Panc1 (cell line): ENCODE results near the gene ALOX5. TPM values are rescaled to one million over a fixed set of nuclear protein-coding genes. Genes with fewer than 3 reads are reported as not detected.
"Not testable (repeated sequence)": the region's sequence is repeated elsewhere in the genome, so short reads cannot be mapped to it uniquely, and the experiment has no call there.

Experiments
- ATAC-seq: fragments of 200-7000 bp; cut with Tn5 transposase; 2 replicates; pipeline ENCODE4 v1.9.1; 2020; ENCODE audit warnings: mild to moderate bottlenecking, moderate library complexity
- BruUV-seq: library from RNA; stranded (reverse); fragments of 400-500 nt; replicated peaks from 2 replicates; lab custom pipeline; 2021; lab: Mats Ljungman, UMichigan
- CTCF ChIA-PET: fragments of 300-600 bp; sonication (Branson Sonifier 250); formaldehyde crosslinking; loops from one replicate; lab custom pipeline; 2022; ENCODE audit warnings: antibody characterized with exemption; lab: Charles Lee
- POLR2A ChIA-PET: fragments of 300-600 bp; sonication (Branson Sonifier 250); formaldehyde crosslinking; loops from one replicate; lab custom pipeline; 2022; ENCODE audit warnings: antibody characterized with exemption; lab: Charles Lee
- DNase-seq: peaks from one replicate; pipeline ENCODE4 v3.0.0-alpha.2; 2010; ENCODE audit warnings: low read depth, low spot score
- H3K27ac ChIP-seq: 2 replicates; pipeline ENCODE4 v1.5.1; 2011; ENCODE audit warnings: mild to moderate bottlenecking, low read length, inconsistent platforms
- H3K27me3 ChIP-seq: fragments of 200-500 bp; sonication (Bioruptor generic); 2 replicates; pipeline ENCODE4 v1.6.0; 2014; ENCODE audit warnings: low read length, inconsistent platforms; ENCODE audit not compliant: control insufficient read depth, insufficient read depth
- H3K36me3 ChIP-seq: fragments of 200-500 bp; sonication (Bioruptor generic); 2 replicates; pipeline ENCODE4 v1.5.1; 2014; ENCODE audit warnings: inconsistent platforms, mild to moderate bottlenecking, low read length, moderate library complexity; ENCODE audit not compliant: control insufficient read depth, insufficient read depth
- H3K4me1 ChIP-seq: 2 replicates; pipeline ENCODE4 v1.5.1; 2011; ENCODE audit warnings: inconsistent platforms, mild to moderate bottlenecking, low read length, moderate library complexity; ENCODE audit not compliant: control insufficient read depth, insufficient read depth
- H3K4me3 ChIP-seq, 2 experiments: 2 replicates each; pipeline ENCODE4 v1.5.1; 2011 to 2012; ENCODE audit warnings: low read depth in 2 of 2, low read length in 2 of 2, mild to moderate bottlenecking in 2 of 2, inconsistent platforms in 1 of 2, moderate library complexity in 1 of 2
- H3K9me3 ChIP-seq: fragments of 200-500 bp; sonication (Bioruptor generic); 2 replicates; pipeline ENCODE4 v1.5.1; 2014; ENCODE audit warnings: low read depth, mild to moderate bottlenecking, inconsistent platforms, low read length, moderate library complexity; ENCODE audit not compliant: control insufficient read depth, insufficient read depth
- POLR2AphosphoS5 ChIP-seq: IDR thresholded peaks from 2 replicates; pipeline ENCODE4 v1.6.1; 2012; ENCODE audit warnings: mild to moderate bottlenecking, low read depth, low read length, moderate library complexity
- SIN3A ChIP-seq: IDR thresholded peaks from 2 replicates; pipeline ENCODE4 v1.6.1; 2012; ENCODE audit warnings: low read depth, mild to moderate bottlenecking, low read length, moderate library complexity, borderline replicate concordance; ENCODE audit not compliant: insufficient read depth
- TCF7L2 ChIP-seq: IDR thresholded peaks from 2 replicates; pipeline ENCODE4 v1.6.1; 2011; ENCODE audit warnings: mild to moderate bottlenecking, low read depth, low read length, inconsistent platforms
- in situ Hi-C: cut with HindIII; loops from 2 replicates; pipeline ENCODE4 v1.10.0; 2016; ENCODE audit warnings: low sequenced_read_pairs, low pct_unique_long_range_greater_than_20kb
- intact Hi-C: fragments of 100-400 bp; cut with micrococcal nuclease; formaldehyde crosslinking; loops from one replicate; pipeline ENCODE4 v1.10.0; 2022; ENCODE audit not compliant: unreplicated experiment
- total RNA-seq: library from RNA; stranded (reverse); gene quantifications from one replicate; pipeline ENCODE4 v1.2.1, GENCODE V29; 2021; ENCODE audit not compliant: unreplicated experiment
- TF ChIP-seq, protein P1 (sequence below), 2 experiments: IDR thresholded peaks; 2 replicates each; pipeline ENCODE4 v1.6.1; 2011 to 2012; ENCODE audit warnings: low read depth in 2 of 2, control low read depth in 1 of 2, low read length in 1 of 2, mild to moderate bottlenecking in 1 of 2, moderate library complexity in 1 of 2; ENCODE audit not compliant: insufficient read depth in 1 of 2
- TF ChIP-seq, protein P2 (sequence below): fragments of 450-650 bp; IDR thresholded peaks from 2 replicates; pipeline ENCODE4 v1.5.1; 2017; ENCODE audit warnings: mild to moderate bottlenecking

Gene ALOX5
- total RNA-seq, 1 experiment from 2014 or later = 0.82 TPM

DNA sequence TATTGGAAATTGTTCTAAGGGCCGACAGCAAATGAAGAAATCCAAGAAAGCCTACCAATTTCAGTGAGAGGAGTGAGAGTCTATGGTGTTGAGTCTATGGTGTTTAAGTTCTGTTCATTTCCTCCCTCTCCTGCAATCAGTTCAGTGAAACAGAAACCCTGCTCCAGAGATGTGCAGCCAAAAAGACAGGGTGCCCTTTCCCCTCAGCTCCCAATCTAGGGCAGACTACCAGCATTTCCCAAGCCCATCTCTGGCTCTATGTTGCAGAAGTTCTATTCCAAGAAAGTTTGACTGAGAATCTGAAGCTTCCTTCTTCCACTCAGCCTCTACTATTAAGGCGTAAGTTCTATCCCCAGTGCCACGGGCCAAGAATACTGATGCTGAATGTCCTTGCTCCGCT, 18.5 kb upstream of the ALOX5 start:
- no peak for ATAC-seq
- in situ Hi-C loops = no loop called here
- Histone ChIP-seq H3K4me3 (no peak overlapping the region), H3K27ac (no peak overlapping the region), H3K36me3 (no peaks in the 10 kb centered on the region), H3K9me3 (no peaks in the 10 kb centered on the region), H3K4me1 (no peaks in the 10 kb centered on the region), H3K27me3 (peaks cover 25% of the 10 kb centered on the region)
- no peak for TF ChIP-seq POLR2AphosphoS5
- TF ChIP-seq TCF7L2 = no peak
- TF ChIP-seq, protein P1, sequence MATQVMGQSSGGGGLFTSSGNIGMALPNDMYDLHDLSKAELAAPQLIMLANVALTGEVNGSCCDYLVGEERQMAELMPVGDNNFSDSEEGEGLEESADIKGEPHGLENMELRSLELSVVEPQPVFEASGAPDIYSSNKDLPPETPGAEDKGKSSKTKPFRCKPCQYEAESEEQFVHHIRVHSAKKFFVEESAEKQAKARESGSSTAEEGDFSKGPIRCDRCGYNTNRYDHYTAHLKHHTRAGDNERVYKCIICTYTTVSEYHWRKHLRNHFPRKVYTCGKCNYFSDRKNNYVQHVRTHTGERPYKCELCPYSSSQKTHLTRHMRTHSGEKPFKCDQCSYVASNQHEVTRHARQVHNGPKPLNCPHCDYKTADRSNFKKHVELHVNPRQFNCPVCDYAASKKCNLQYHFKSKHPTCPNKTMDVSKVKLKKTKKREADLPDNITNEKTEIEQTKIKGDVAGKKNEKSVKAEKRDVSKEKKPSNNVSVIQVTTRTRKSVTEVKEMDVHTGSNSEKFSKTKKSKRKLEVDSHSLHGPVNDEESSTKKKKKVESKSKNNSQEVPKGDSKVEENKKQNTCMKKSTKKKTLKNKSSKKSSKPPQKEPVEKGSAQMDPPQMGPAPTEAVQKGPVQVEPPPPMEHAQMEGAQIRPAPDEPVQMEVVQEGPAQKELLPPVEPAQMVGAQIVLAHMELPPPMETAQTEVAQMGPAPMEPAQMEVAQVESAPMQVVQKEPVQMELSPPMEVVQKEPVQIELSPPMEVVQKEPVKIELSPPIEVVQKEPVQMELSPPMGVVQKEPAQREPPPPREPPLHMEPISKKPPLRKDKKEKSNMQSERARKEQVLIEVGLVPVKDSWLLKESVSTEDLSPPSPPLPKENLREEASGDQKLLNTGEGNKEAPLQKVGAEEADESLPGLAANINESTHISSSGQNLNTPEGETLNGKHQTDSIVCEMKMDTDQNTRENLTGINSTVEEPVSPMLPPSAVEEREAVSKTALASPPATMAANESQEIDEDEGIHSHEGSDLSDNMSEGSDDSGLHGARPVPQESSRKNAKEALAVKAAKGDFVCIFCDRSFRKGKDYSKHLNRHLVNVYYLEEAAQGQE (IDR thresholded peaks at IDR 0.05; ENCODE audit: insufficient read depth in 1 of 2, low read depth in 2 of 2, low read length in 1 of 2) = no peak
- TF ChIP-seq, protein P2, sequence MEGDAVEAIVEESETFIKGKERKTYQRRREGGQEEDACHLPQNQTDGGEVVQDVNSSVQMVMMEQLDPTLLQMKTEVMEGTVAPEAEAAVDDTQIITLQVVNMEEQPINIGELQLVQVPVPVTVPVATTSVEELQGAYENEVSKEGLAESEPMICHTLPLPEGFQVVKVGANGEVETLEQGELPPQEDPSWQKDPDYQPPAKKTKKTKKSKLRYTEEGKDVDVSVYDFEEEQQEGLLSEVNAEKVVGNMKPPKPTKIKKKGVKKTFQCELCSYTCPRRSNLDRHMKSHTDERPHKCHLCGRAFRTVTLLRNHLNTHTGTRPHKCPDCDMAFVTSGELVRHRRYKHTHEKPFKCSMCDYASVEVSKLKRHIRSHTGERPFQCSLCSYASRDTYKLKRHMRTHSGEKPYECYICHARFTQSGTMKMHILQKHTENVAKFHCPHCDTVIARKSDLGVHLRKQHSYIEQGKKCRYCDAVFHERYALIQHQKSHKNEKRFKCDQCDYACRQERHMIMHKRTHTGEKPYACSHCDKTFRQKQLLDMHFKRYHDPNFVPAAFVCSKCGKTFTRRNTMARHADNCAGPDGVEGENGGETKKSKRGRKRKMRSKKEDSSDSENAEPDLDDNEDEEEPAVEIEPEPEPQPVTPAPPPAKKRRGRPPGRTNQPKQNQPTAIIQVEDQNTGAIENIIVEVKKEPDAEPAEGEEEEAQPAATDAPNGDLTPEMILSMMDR = no peak
- TF ChIP-seq SIN3A = no peak
- POLR2A ChIA-PET = no interaction called here
- CTCF ChIA-PET = no interaction called here
- DNase-seq = no peak
- intact Hi-C loops = loop anchor here (10.0 kb wide), 1 partner anchor 59 kb away; no protein-coding TSS in a partner anchor
- no TSS peak for BruUV-seq

DNA sequence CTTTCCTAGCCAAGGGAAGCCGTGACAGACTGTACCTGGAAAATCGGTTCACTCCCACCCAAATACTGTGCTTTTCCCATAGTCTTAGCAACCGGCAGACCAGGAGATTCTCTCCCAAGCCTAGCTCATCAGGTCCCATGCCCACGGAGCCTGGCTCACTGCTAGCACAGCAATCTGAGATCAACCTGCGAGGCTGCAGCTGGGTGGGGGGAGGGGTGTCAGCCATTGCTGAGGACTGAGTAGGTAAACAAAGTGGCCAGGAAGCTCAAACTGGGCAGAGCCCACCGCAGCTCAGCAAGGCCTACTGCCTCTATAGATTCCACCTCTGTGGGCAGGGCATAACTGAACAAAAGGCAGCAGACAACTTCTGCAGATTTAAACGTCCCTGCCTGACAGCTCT, 15.1 kb upstream of the ALOX5 start:
- POLR2A ChIA-PET, H3K9me3 ChIP-seq, H3K36me3 ChIP-seq, H3K4me3 ChIP-seq, ATAC-seq, H3K27ac ChIP-seq, BruUV-seq, DNase-seq, in situ Hi-C loops, CTCF ChIA-PET, H3K4me1 ChIP-seq: not testable (repeated sequence)
- H3K27me3 ChIP-seq = peaks cover 21% of the 10 kb centered on the region
- intact Hi-C loops = loop anchor here (10.0 kb wide), 1 partner anchor 56 kb away; no protein-coding TSS in a partner anchor

DNA sequence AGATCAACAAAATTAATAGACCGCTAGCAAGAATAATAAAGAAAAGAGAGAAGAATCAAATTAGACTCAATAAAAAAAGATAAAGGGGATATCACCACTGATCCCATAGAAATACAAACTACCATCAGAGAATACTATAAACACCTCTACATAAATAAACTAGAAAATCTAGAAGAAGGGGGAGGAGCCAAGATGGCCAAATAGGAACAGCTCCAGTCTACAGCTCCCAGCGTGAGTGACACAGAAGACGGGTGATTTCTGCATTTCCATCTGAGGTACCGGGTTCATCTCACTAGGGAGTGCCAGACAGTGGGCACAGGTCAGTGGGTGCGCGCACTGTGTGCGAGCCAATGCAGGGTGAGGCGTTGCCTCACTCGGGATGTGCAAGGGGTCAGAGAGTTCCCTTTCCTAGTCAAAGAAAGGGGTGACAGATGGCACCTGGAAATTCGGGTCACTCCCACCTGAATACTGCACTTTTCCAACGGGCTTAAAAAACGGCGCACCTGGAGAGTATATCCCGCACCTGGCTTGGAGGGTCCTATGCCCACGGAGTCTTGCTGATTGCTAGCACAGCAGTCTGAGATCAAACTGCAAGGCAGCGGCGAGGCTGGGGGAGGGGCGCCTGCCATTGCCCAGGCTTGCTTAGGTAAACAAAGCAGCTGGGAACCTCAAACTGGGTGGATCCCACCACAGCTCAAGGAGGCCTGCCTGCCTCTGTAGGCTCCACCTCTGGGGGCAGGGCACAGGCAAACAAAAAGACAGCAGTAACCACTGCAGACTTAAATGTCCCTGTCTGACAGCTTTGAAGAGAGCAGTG, 11.8 kb upstream of the ALOX5 start:
- BruUV-seq, H3K27ac ChIP-seq, intact Hi-C loops, H3K4me3 ChIP-seq, DNase-seq, H3K36me3 ChIP-seq, ATAC-seq, POLR2A ChIA-PET, in situ Hi-C loops, H3K27me3 ChIP-seq, H3K9me3 ChIP-seq, H3K4me1 ChIP-seq: not testable (repeated sequence)
- CTCF ChIA-PET = interaction anchor here (0.6 kb wide), 1 partner anchor 27 kb away, joined by 3 read pairs; no protein-coding TSS in a partner anchor

DNA sequence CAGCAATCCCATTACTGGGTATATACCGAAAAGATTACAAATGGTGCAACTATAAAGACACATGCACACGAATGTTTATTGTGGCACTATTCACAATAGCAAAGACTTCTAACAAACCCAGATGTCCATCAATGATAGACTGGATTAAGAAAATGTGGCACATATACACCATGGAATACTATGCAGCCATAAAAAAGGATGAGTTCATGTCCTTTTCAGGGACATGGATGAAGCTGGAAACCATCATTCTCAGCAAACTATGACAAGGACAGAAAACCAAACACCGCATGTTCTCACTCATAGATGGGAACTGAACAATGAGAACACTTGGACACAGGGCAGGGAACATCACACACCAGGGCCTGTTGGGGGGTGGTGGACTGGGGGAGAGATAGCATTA, 6.4 kb upstream of the ALOX5 start:
- POLR2A ChIA-PET, intact Hi-C loops: not testable (repeated sequence)

More for the DNA sequence above, 6.4 kb upstream of the ALOX5 start:
- ATAC-seq, CTCF ChIA-PET, H3K9me3 ChIP-seq, H3K4me1 ChIP-seq, in situ Hi-C loops, BruUV-seq, H3K36me3 ChIP-seq, H3K4me3 ChIP-seq, H3K27ac ChIP-seq, DNase-seq: not testable (repeated sequence)
- peaks cover 18% of the 10 kb centered on the region for H3K27me3 ChIP-seq
